Esophagus squamous epithelium (tissue), 5 donors: ENCODE measurements around the gene RNF144A. TPM values are rescaled to one million over a fixed set of nuclear protein-coding genes. Genes with fewer than 3 reads are reported as not detected.

Source experiments
- DNase-seq: peaks from one replicate; lab custom pipeline; 2025; lab: John Stamatoyannopoulos, UW
- H3K27ac ChIP-seq, 4 donors: fragments of 200-600 bp; sonication (generic); one replicate each; pipeline ENCODE4 v1.5.1; 2016 to 2019; ENCODE audit warnings: mild to moderate bottlenecking in 1 of 4
- H3K27me3 ChIP-seq, 4 donors: fragments of 200-600 bp; sonication (generic); 1 replicate in 3 of 4; 2 replicates in 1 of 4; pipeline versions ENCODE4 v1.5.1 to v1.6.0; 2017 to 2021; ENCODE audit warnings: antibody characterized with exemption in 1 of 4
- H3K36me3 ChIP-seq, 3 donors: fragments of 200-600 bp; sonication (generic); one replicate each; pipeline ENCODE4 v1.5.1; 2016 to 2019
- H3K4me1 ChIP-seq, 3 donors: fragments of 200-600 bp; sonication (generic); one replicate each; pipeline ENCODE4 v1.5.1; 2017 to 2019
- H3K4me3 ChIP-seq, 4 donors: fragments of 200-600 bp; sonication (generic); 1 replicate in 3 of 4; 2 replicates in 1 of 4; pipeline ENCODE4 v1.5.1; 2016 to 2019; ENCODE audit warnings: mild to moderate bottlenecking in 2 of 4, moderate library complexity in 1 of 4
- H3K9me3 ChIP-seq, 3 donors: fragments of 200-600 bp; sonication (generic); one replicate each; pipeline ENCODE4 v1.5.1; 2016 to 2019
- CTCF ChIP-seq, 6 experiments: fragments of 450-650 bp in 4 of 6; fragments of 200-600 bp in 2 of 6; sonication (generic) in 2 of 6; IDR thresholded peaks; one replicate each; pipeline ENCODE4 v1.5.1; 2016 to 2019; ENCODE audit warnings: antibody characterized with exemption in 6 of 6, mild to moderate bottlenecking in 4 of 6, moderate library complexity in 4 of 6
- POLR2A ChIP-seq, 4 donors: fragments of 450-650 bp; IDR thresholded peaks; one replicate each; pipeline ENCODE4 v1.6.1; 2017; ENCODE audit warnings: antibody characterized with exemption in 4 of 4, mild to moderate bottlenecking in 4 of 4, moderate library complexity in 3 of 4
- WGBS, 2 donors: methylation state at CpG; one replicate each; pipeline ENCODE4 v1.1.5; 2018; 5-methylcytosine and 5-hydroxymethylcytosine counted together
- intact Hi-C: fragments of 100-400 bp; cut with DNase I; formaldehyde crosslinking; loops from one replicate; pipeline ENCODE4 v1.15.0; 2022
- total RNA-seq, 4 donors: library from RNA; depleted of rRNA; stranded (reverse); fragments of >200 nt; gene quantifications; one replicate each; pipeline ENCODE4 v1.1.0, GENCODE V29; 2016
- donor health status: DM: yes; HTN: yes; CAD: no.

The RNF144A gene
- total RNA-seq, 4 donors from 2014 or later = 6.2 to 11.6 (median 8.2) TPM

GRCh38 chr2:6993229-6993640 lies 76.0 kb downstream of the RNF144A start:
- Histone ChIP-seq H3K4me1 (peaks cover 0 to 19% (median 3%) of the 10 kb centered on the region in 3 donors), H3K36me3 (peaks cover 0 to 12% (median 0%) of the 10 kb centered on the region in 3 donors), H3K27me3 (no peaks in the 10 kb centered on the region), H3K27ac (peak overlapping the region in 3 of 4 donors; percentile 1 to 36 (median 25)), H3K9me3 (peaks cover 0 to 4% (median 0%) of the 10 kb centered on the region in 3 donors), H3K4me3 (no peak overlapping the region)
- no peak for TF ChIP-seq POLR2A (IDR thresholded peaks at IDR 0.05)
- no peak for TF ChIP-seq CTCF (IDR thresholded peaks at IDR 0.05)
- WGBS, 2 donors = 55 to 74% methylated on average over 6 to 7 of the region's 7 CpGs
- intact Hi-C loops = no loop called here
- no peak for DNase-seq

- TF ChIP-seq CTCF (IDR thresholded peaks at IDR 0.05) (no peak), POLR2A (IDR thresholded peaks at IDR 0.05) (no peak)
- intact Hi-C loops = no loop called here
- Histone ChIP-seq H3K9me3 (peaks cover 0 to 4% (median 0%) of the 10 kb centered on the region in 3 donors), H3K4me3 (no peak overlapping the region), H3K27ac (peak overlapping the region in 1 of 4 donors; percentile 36), H3K36me3 (peaks cover 0 to 12% (median 0%) of the 10 kb centered on the region in 3 donors), H3K4me1 (peaks cover 0 to 19% (median 3%) of the 10 kb centered on the region in 3 donors), H3K27me3 (no peaks in the 10 kb centered on the region)
- 69 to 83% methylated on average over 2 of the region's 2 CpGs for WGBS, 2 donors
- DNase-seq = no peak
Measured at GRCh38 chr2:6993936-6994335, 76.7 kb downstream of the RNF144A start.

- no peak for DNase-seq
- no peak overlapping the region for H3K4me3 ChIP-seq
- H3K36me3 ChIP-seq = peaks cover 0 to 12% (median 0%) of the 10 kb centered on the region in 3 donors
- H3K27me3 ChIP-seq = no peaks in the 10 kb centered on the region
- TF ChIP-seq CTCF (IDR thresholded peaks at IDR 0.05) (no peak), POLR2A (IDR thresholded peaks at IDR 0.05) (no peak)
- peaks cover 0 to 4% (median 0%) of the 10 kb centered on the region in 3 donors for H3K9me3 ChIP-seq
- H3K4me1 ChIP-seq = peaks cover 0 to 19% (median 3%) of the 10 kb centered on the region in 3 donors
- no peak overlapping the region for H3K27ac ChIP-seq
- intact Hi-C loops = no loop called here
- 89 to 91% methylated on average over 9 to 12 of the region's 12 CpGs for WGBS, 2 donors
Measured at GRCh38 chr2:6994536-6995128, 77.4 kb downstream of the RNF144A start.

- WGBS, 2 donors = 88 to 93% methylated on average over 9 to 11 of the region's 11 CpGs
- DNase-seq = no peak
- Histone ChIP-seq H3K9me3 (peaks cover 0 to 4% (median 0%) of the 10 kb centered on the region in 3 donors), H3K4me1 (peaks cover 0 to 19% (median 3%) of the 10 kb centered on the region in 3 donors), H3K27me3 (no peaks in the 10 kb centered on the region), H3K36me3 (peaks cover 0 to 11% (median 0%) of the 10 kb centered on the region in 3 donors), H3K27ac (no peak overlapping the region), H3K4me3 (no peak overlapping the region)
- TF ChIP-seq CTCF (IDR thresholded peaks at IDR 0.05) (no peak), POLR2A (IDR thresholded peaks at IDR 0.05) (no peak)
- intact Hi-C loops = no loop called here
Measured at GRCh38 chr2:6995391-6996097, 78.3 kb downstream of the RNF144A start.
